Memory B cell (primary cell): ENCODE data around the gene HAX1.
"Not testable (repeated sequence)": the region's sequence is repeated elsewhere in the genome, so short reads cannot be mapped to it uniquely, and the experiment has no call there.

Source experiments
- ATAC-seq: fragments of 150-1000 bp; cut with Tn5 transposase; 2 replicates; pipeline ENCODE4 v1.10.0; 2021; ENCODE audit warnings: low read depth, mild to moderate bottlenecking, moderate library complexity
- DNase-seq, 2 donors: peaks; one replicate each; pipeline ENCODE4 v3.0.0; 2022; ENCODE audit warnings: low spot score in 2 of 2
- H3K27ac Mint-ChIP-seq: one replicate; pipeline ENCODE4 v1.8.0; 2022; ENCODE audit warnings: mild to moderate bottlenecking, moderate library complexity, mixed read lengths
- H3K27me3 Mint-ChIP-seq: one replicate; pipeline ENCODE4 v1.8.0; 2022; ENCODE audit warnings: mixed read lengths
- H3K36me3 Mint-ChIP-seq: one replicate; pipeline ENCODE4 v1.8.0; 2022; ENCODE audit warnings: mild to moderate bottlenecking, mixed read lengths
- H3K4me1 Mint-ChIP-seq: one replicate; pipeline ENCODE4 v1.8.0; 2022; ENCODE audit warnings: mixed read lengths
- H3K4me3 Mint-ChIP-seq: one replicate; pipeline ENCODE4 v1.8.0; 2022; ENCODE audit warnings: mild to moderate bottlenecking, moderate library complexity, mixed read lengths
- H3K9me3 Mint-ChIP-seq: one replicate; pipeline ENCODE4 v1.8.0; 2022; ENCODE audit warnings: mixed read lengths

HAX1 gene

GRCh38 chr1:154258784-154259183 is 13.6 kb upstream of the HAX1 start:
- Mint-ChIP-seq H3K27me3 (no peaks in the 10 kb centered on the region), H3K4me3 (no peak overlapping the region), H3K9me3 (no peaks in the 10 kb centered on the region), H3K27ac (no peak overlapping the region), H3K36me3 (peaks cover 51% of the 10 kb centered on the region), H3K4me1 (no peaks in the 10 kb centered on the region)
- DNase-seq (no peak), ATAC-seq (no peak)

GRCh38 chr1:154260127-154260526 is 12.3 kb upstream of the HAX1 start:
- Mint-ChIP-seq H3K4me1 (no peaks in the 10 kb centered on the region), H3K4me3 (no peak overlapping the region), H3K9me3 (no peaks in the 10 kb centered on the region), H3K27me3 (no peaks in the 10 kb centered on the region), H3K36me3 (peaks cover 50% of the 10 kb centered on the region), H3K27ac (no peak overlapping the region)
- ATAC-seq (no peak), DNase-seq (no peak)

GRCh38 chr1:154263465-154264332 is 8.7 kb upstream of the HAX1 start:
- Mint-ChIP-seq H3K4me1 (no peaks in the 10 kb centered on the region), H3K27me3 (no peaks in the 10 kb centered on the region), H3K27ac (peak overlapping the region; percentile 85), H3K4me3 (no peak overlapping the region), H3K9me3 (no peaks in the 10 kb centered on the region), H3K36me3 (peaks cover 34% of the 10 kb centered on the region)
- DNase-seq (no peak), ATAC-seq (no peak)

- Mint-ChIP-seq H3K4me1 (no peaks in the 10 kb centered on the region), H3K27me3 (no peaks in the 10 kb centered on the region), H3K9me3 (no peaks in the 10 kb centered on the region), H3K36me3 (peaks cover 37% of the 10 kb centered on the region), H3K4me3 (no peak overlapping the region), H3K27ac (peak overlapping the region; percentile 85)
- DNase-seq, result no peak
- ATAC-seq, result no peak
These were observed 8.0 kb upstream of the HAX1 start for GRCh38 chr1:154264454-154264853.

GRCh38 chr1:154265586-154265985 is 6.8 kb upstream of the HAX1 start:
- no peaks in the 10 kb centered on the region for H3K27me3 Mint-ChIP-seq
- H3K4me3 Mint-ChIP-seq, result no peak overlapping the region
- DNase-seq (no peak), ATAC-seq (no peak)
- no peaks in the 10 kb centered on the region for H3K4me1 Mint-ChIP-seq
- peak overlapping the region; percentile 85 for H3K27ac Mint-ChIP-seq
- no peaks in the 10 kb centered on the region for H3K9me3 Mint-ChIP-seq
- H3K36me3 Mint-ChIP-seq, result peaks cover 33% of the 10 kb centered on the region

- no peaks in the 10 kb centered on the region for H3K27me3 Mint-ChIP-seq
- H3K4me1 Mint-ChIP-seq, result peaks cover 17% of the 10 kb centered on the region
- H3K27ac Mint-ChIP-seq, result peak overlapping the region; percentile 95
- ATAC-seq (no peak), DNase-seq (no peak)
- no peaks in the 10 kb centered on the region for H3K9me3 Mint-ChIP-seq
- no peak overlapping the region for H3K4me3 Mint-ChIP-seq
- peaks cover 21% of the 10 kb centered on the region for H3K36me3 Mint-ChIP-seq
These were observed 1.6 kb upstream of the HAX1 start for GRCh38 chr1:154270833-154271232.

GRCh38 chr1:154272999-154273563 is 652 bp downstream of the HAX1 start:
- H3K4me1 Mint-ChIP-seq, result peaks cover 17% of the 10 kb centered on the region
- no peaks in the 10 kb centered on the region for H3K27me3 Mint-ChIP-seq
- peak overlapping the region; percentile 93 for H3K4me3 Mint-ChIP-seq
- ATAC-seq (no peak), DNase-seq (peak in 1 of 2 donors; percentile 19)
- H3K27ac Mint-ChIP-seq, result peak overlapping the region; percentile 95
- H3K9me3 Mint-ChIP-seq, result no peaks in the 10 kb centered on the region
- peaks cover 23% of the 10 kb centered on the region for H3K36me3 Mint-ChIP-seq

GRCh38 chr1:154276797-154277196 is 4.4 kb downstream of the HAX1 start:
- peaks cover 17% of the 10 kb centered on the region for H3K4me1 Mint-ChIP-seq
- H3K9me3 Mint-ChIP-seq, result no peaks in the 10 kb centered on the region
- peaks cover 15% of the 10 kb centered on the region for H3K36me3 Mint-ChIP-seq
- H3K27me3 Mint-ChIP-seq, result no peaks in the 10 kb centered on the region
- no peak overlapping the region for H3K27ac Mint-ChIP-seq
- no peak overlapping the region for H3K4me3 Mint-ChIP-seq
- no peak for ATAC-seq
- no peak for DNase-seq

GRCh38 chr1:154287591-154287990 is 15.2 kb downstream of the HAX1 start:
- H3K36me3 Mint-ChIP-seq, H3K27me3 Mint-ChIP-seq, DNase-seq, H3K27ac Mint-ChIP-seq, H3K4me1 Mint-ChIP-seq, ATAC-seq, H3K4me3 Mint-ChIP-seq, H3K9me3 Mint-ChIP-seq: not testable (repeated sequence)

GRCh38 chr1:154288661-154289060 is 16.2 kb downstream of the HAX1 start:
- Mint-ChIP-seq H3K9me3 (peaks cover 4% of the 10 kb centered on the region), H3K4me3 (no peak overlapping the region), H3K27ac (no peak overlapping the region), H3K27me3 (peaks cover 2% of the 10 kb centered on the region), H3K4me1 (no peaks in the 10 kb centered on the region), H3K36me3 (peaks cover 4% of the 10 kb centered on the region)
- no peak for ATAC-seq
- DNase-seq, result no peak

GRCh38 chr1:154290921-154291320 is 18.5 kb downstream of the HAX1 start:
- Mint-ChIP-seq H3K9me3 (peaks cover 6% of the 10 kb centered on the region), H3K36me3 (peaks cover 6% of the 10 kb centered on the region), H3K27ac (no peak overlapping the region), H3K4me3 (no peak overlapping the region), H3K27me3 (no peaks in the 10 kb centered on the region), H3K4me1 (no peaks in the 10 kb centered on the region)
- DNase-seq (no peak), ATAC-seq (no peak)

GRCh38 chr1:154295408-154296235 is 23.2 kb downstream of the HAX1 start:
- H3K36me3 Mint-ChIP-seq, result peaks cover 6% of the 10 kb centered on the region
- H3K4me1 Mint-ChIP-seq, result no peaks in the 10 kb centered on the region
- H3K4me3 Mint-ChIP-seq, result no peak overlapping the region
- no peak for ATAC-seq
- DNase-seq, result no peak
- H3K9me3 Mint-ChIP-seq, result peaks cover 6% of the 10 kb centered on the region
- H3K27me3 Mint-ChIP-seq, result peaks cover 2% of the 10 kb centered on the region
- no peak overlapping the region for H3K27ac Mint-ChIP-seq

GRCh38 chr1:154301582-154301981 is 29.2 kb downstream of the HAX1 start:
- Mint-ChIP-seq H3K27ac (no peak overlapping the region), H3K36me3 (no peaks in the 10 kb centered on the region), H3K27me3 (peaks cover 2% of the 10 kb centered on the region), H3K4me3 (no peak overlapping the region), H3K9me3 (no peaks in the 10 kb centered on the region), H3K4me1 (no peaks in the 10 kb centered on the region)
- DNase-seq (no peak), ATAC-seq (no peak)

GRCh38 chr1:154304664-154305337 is 32.4 kb downstream of the HAX1 start:
- no peak overlapping the region for H3K27ac Mint-ChIP-seq
- H3K9me3 Mint-ChIP-seq, result no peaks in the 10 kb centered on the region
- H3K27me3 Mint-ChIP-seq, result no peaks in the 10 kb centered on the region
- DNase-seq (no peak), ATAC-seq (no peak)
- H3K4me3 Mint-ChIP-seq, result no peak overlapping the region
- H3K36me3 Mint-ChIP-seq, result no peaks in the 10 kb centered on the region
- no peaks in the 10 kb centered on the region for H3K4me1 Mint-ChIP-seq
